GM23248 (cell line): ENCODE data around the gene NEFH. TPM values are rescaled to one million over a fixed set of nuclear protein-coding genes. Genes with fewer than 3 reads are reported as not detected.

Experiments
- DNase-seq: peaks from one replicate; pipeline ENCODE4 v3.0.0-alpha.2; 2015
- H2AFZ ChIP-seq: fragments of 200-600 bp; sonication (generic); 2 replicates; pipeline ENCODE4 v1.6.1; 2016; ENCODE audit warnings: antibody characterized with exemption
- H3F3A ChIP-seq: fragments of 200-600 bp; sonication (generic); 2 replicates; pipeline ENCODE4 v1.6.1; 2016; ENCODE audit warnings: mild to moderate bottlenecking, antibody characterized with exemption, mixed run types; ENCODE audit not compliant: insufficient read depth
- H3K27ac ChIP-seq: fragments of 200-600 bp; sonication (generic); 2 replicates; pipeline ENCODE4 v1.5.1; 2016; ENCODE audit warnings: mild to moderate bottlenecking
- H3K27me3 ChIP-seq: fragments of 200-600 bp; sonication (generic); replicated peaks from 2 replicates; pipeline ENCODE4 v1.6.1; 2016; ENCODE audit warnings: mild to moderate bottlenecking; ENCODE audit not compliant: insufficient read depth
- H3K36me3 ChIP-seq: fragments of 200-600 bp; sonication (generic); 2 replicates; pipeline ENCODE4 v1.6.1; 2016; ENCODE audit warnings: low read depth, mild to moderate bottlenecking
- H3K4me1 ChIP-seq: fragments of 200-600 bp; sonication (generic); 2 replicates; pipeline ENCODE4 v1.6.1; 2016; ENCODE audit warnings: mild to moderate bottlenecking; ENCODE audit not compliant: insufficient read depth
- H3K4me2 ChIP-seq: fragments of 200-600 bp; sonication (generic); one replicate; pipeline ENCODE4 v1.6.1; 2016; ENCODE audit warnings: mild to moderate bottlenecking; ENCODE audit not compliant: unreplicated experiment
- H3K4me3 ChIP-seq: fragments of 200-600 bp; sonication (generic); 2 replicates; pipeline ENCODE4 v1.5.1; 2016; ENCODE audit warnings: mild to moderate bottlenecking
- H3K79me2 ChIP-seq: fragments of 200-600 bp; sonication (generic); 2 replicates; pipeline ENCODE4 v1.6.1; 2016; ENCODE audit warnings: mild to moderate bottlenecking; ENCODE audit not compliant: insufficient read depth
- H3K9ac ChIP-seq: fragments of 200-600 bp; sonication (generic); 2 replicates; pipeline ENCODE4 v1.6.1; 2016; ENCODE audit warnings: mild to moderate bottlenecking
- H3K9me2 ChIP-seq: fragments of 200-600 bp; sonication (generic); 2 replicates; pipeline ENCODE4 v1.6.1; 2016; ENCODE audit warnings: mixed run types, mild to moderate bottlenecking, moderate library complexity; ENCODE audit not compliant: insufficient read depth
- H3K9me3 ChIP-seq: fragments of 200-600 bp; sonication (generic); one replicate; pipeline ENCODE4 v1.6.1; 2017; ENCODE audit warnings: low read depth
- H4K20me1 ChIP-seq: fragments of 200-600 bp; sonication (generic); 2 replicates; pipeline ENCODE4 v1.6.0; 2016; ENCODE audit not compliant: insufficient read depth
- EZH2 ChIP-seq: fragments of 200-600 bp; sonication (generic); IDR thresholded peaks from 2 replicates; pipeline ENCODE4 v1.6.1; 2018; ENCODE audit warnings: antibody characterized with exemption, mild to moderate bottlenecking; ENCODE audit not compliant: insufficient read depth, poor library complexity, severe bottlenecking
- EZH2phosphoT487 ChIP-seq: fragments of 200-600 bp; sonication (generic); IDR thresholded peaks from 2 replicates; pipeline ENCODE4 v1.6.1; 2018; ENCODE audit warnings: antibody characterized with exemption, moderate library complexity, mild to moderate bottlenecking, low read depth; ENCODE audit not compliant: insufficient read depth
- WGBS, 2 experiments: methylation state at CpG; one replicate each; pipeline ENCODE4 v1.1.6; 2015 to 2017; ENCODE audit warnings: low lambda C conversion rate in 2 of 2, low coverage in 1 of 2; ENCODE audit errors: missing lambda C conversion rate in 2 of 2; 5-methylcytosine and 5-hydroxymethylcytosine counted together
- in situ Hi-C: fragments of 300-500 bp; cut with MboI; formaldehyde crosslinking; loops from 2 replicates; pipeline ENCODE4 v1.15.0; 2020
- polyA plus RNA-seq: library from polyadenylated mRNA; unstranded; fragments of >200 nt; fragmentation: Nextera tagmentation; extraction: Ambion mirVana; gene quantifications from 2 replicates; pipeline ENCODE4 v1.2.1, GENCODE V29; 2016
- total RNA-seq: library from RNA; depleted of rRNA; stranded (reverse); fragments of >200 nt; shearing (Covaris generic); gene quantifications from 2 replicates; pipeline ENCODE4 v1.2.3, GENCODE V29; 2014

Gene NEFH
- total and polyA plus RNA-seq, 2 experiments from 2014 or later: 0.65 to 2.5 TPM

GRCh38 chr22:29482253-29482652 is 2.2 kb downstream of the NEFH start:
- no peak overlapping the region for H3K9ac ChIP-seq
- no peaks in the 10 kb centered on the region for H3K4me1 ChIP-seq
- no peak overlapping the region for H3K4me3 ChIP-seq
- no peaks in the 10 kb centered on the region for H3K36me3 ChIP-seq
- H3K27me3 ChIP-seq: peaks cover 42% of the 10 kb centered on the region
- WGBS, 2 experiments: 69 to 70% methylated on average over 11 of the region's 11 CpGs
- no peaks in the 10 kb centered on the region for H4K20me1 ChIP-seq
- no peaks in the 10 kb centered on the region for H3F3A ChIP-seq
- in situ Hi-C loops: no loop called here
- no peaks in the 10 kb centered on the region for H3K9me3 ChIP-seq
- H2AFZ ChIP-seq: no peak overlapping the region
- no peaks in the 10 kb centered on the region for H3K9me2 ChIP-seq
- H3K27ac ChIP-seq: no peak overlapping the region
- DNase-seq: no peak
- no peak overlapping the region for H3K4me2 ChIP-seq
- no peaks in the 10 kb centered on the region for H3K79me2 ChIP-seq
- TF ChIP-seq EZH2phosphoT487 (no peak), EZH2 (no peak)

- no peaks in the 10 kb centered on the region for H3K79me2 ChIP-seq
- H3F3A ChIP-seq: no peaks in the 10 kb centered on the region
- no peak for DNase-seq
- 85 to 90% methylated on average over 7 of the region's 7 CpGs for WGBS, 2 experiments
- H3K4me1 ChIP-seq: no peaks in the 10 kb centered on the region
- TF ChIP-seq EZH2phosphoT487: no peak
- TF ChIP-seq EZH2: no peak
- in situ Hi-C loops: no loop called here
- H3K9ac ChIP-seq: no peak overlapping the region
- H3K27me3 ChIP-seq: peaks cover 40% of the 10 kb centered on the region
- no peak overlapping the region for H2AFZ ChIP-seq
- H3K4me3 ChIP-seq: no peak overlapping the region
- H3K9me3 ChIP-seq: no peaks in the 10 kb centered on the region
- H3K9me2 ChIP-seq: no peaks in the 10 kb centered on the region
- H4K20me1 ChIP-seq: no peaks in the 10 kb centered on the region
- no peaks in the 10 kb centered on the region for H3K36me3 ChIP-seq
- no peak overlapping the region for H3K27ac ChIP-seq
- no peak overlapping the region for H3K4me2 ChIP-seq
Measured at GRCh38 chr22:29482726-29483125, 2.7 kb downstream of the NEFH start.

- Histone ChIP-seq H3K27me3 (peaks cover 34% of the 10 kb centered on the region), H3K4me1 (no peaks in the 10 kb centered on the region), H3K9me2 (no peaks in the 10 kb centered on the region), H3K27ac (no peak overlapping the region), H4K20me1 (no peaks in the 10 kb centered on the region), H2AFZ (no peak overlapping the region), H3K9me3 (no peaks in the 10 kb centered on the region), H3K36me3 (no peaks in the 10 kb centered on the region), H3K79me2 (no peaks in the 10 kb centered on the region), H3F3A (no peaks in the 10 kb centered on the region), H3K9ac (no peak overlapping the region), H3K4me3 (no peak overlapping the region), H3K4me2 (no peak overlapping the region)
- 91 to 94% methylated on average over 13 of the region's 13 CpGs for WGBS, 2 experiments
- TF ChIP-seq EZH2 (no peak), EZH2phosphoT487 (no peak)
- in situ Hi-C loops: no loop called here
- DNase-seq: no peak
Measured at GRCh38 chr22:29483254-29483653, 3.2 kb downstream of the NEFH start.

- peaks cover 22% of the 10 kb centered on the region for H3K27me3 ChIP-seq
Measured at GRCh38 chr22:29484642-29485041, 4.6 kb downstream of the NEFH start.

GRCh38 chr22:29485448-29485847 is 5.4 kb downstream of the NEFH start:
- TF ChIP-seq EZH2 (no peak), EZH2phosphoT487 (no peak)
- no peaks in the 10 kb centered on the region for H4K20me1 ChIP-seq
- in situ Hi-C loops: no loop called here
- peaks cover 14% of the 10 kb centered on the region for H3K27me3 ChIP-seq
- WGBS, 2 experiments: 77 to 79% methylated on average over 8 of the region's 8 CpGs
- H3K4me2 ChIP-seq: no peak overlapping the region
- no peaks in the 10 kb centered on the region for H3K79me2 ChIP-seq
- H3K4me1 ChIP-seq: no peaks in the 10 kb centered on the region
- H3K9me3 ChIP-seq: no peaks in the 10 kb centered on the region
- H3F3A ChIP-seq: no peaks in the 10 kb centered on the region
- no peak overlapping the region for H3K27ac ChIP-seq
- no peak overlapping the region for H2AFZ ChIP-seq
- DNase-seq: no peak
- H3K9me2 ChIP-seq: no peaks in the 10 kb centered on the region
- H3K4me3 ChIP-seq: no peak overlapping the region
- H3K36me3 ChIP-seq: no peaks in the 10 kb centered on the region
- no peak overlapping the region for H3K9ac ChIP-seq

More at GRCh38 chr22:29484642-29485041, 4.6 kb downstream of the NEFH start:
- no peaks in the 10 kb centered on the region for H3K9me2 ChIP-seq
- H4K20me1 ChIP-seq: no peaks in the 10 kb centered on the region
- no peak overlapping the region for H2AFZ ChIP-seq
- in situ Hi-C loops: no loop called here
- no peaks in the 10 kb centered on the region for H3F3A ChIP-seq
- no peak for TF ChIP-seq EZH2
- TF ChIP-seq EZH2phosphoT487: no peak
- no peak overlapping the region for H3K27ac ChIP-seq
- no peak overlapping the region for H3K4me2 ChIP-seq
- no peaks in the 10 kb centered on the region for H3K36me3 ChIP-seq
- WGBS, 2 experiments: 79 to 87% methylated on average over 3 of the region's 3 CpGs
- H3K4me1 ChIP-seq: no peaks in the 10 kb centered on the region
- no peak for DNase-seq
- no peaks in the 10 kb centered on the region for H3K79me2 ChIP-seq
- H3K4me3 ChIP-seq: no peak overlapping the region
- H3K9me3 ChIP-seq: no peaks in the 10 kb centered on the region
- H3K9ac ChIP-seq: no peak overlapping the region
